Measurements from ENCODE around the gene PRDM11.

- no peak for TF ChIP-seq CTCF (IDR thresholded peaks at IDR 0.05)
- TF ChIP-seq POLR2A (IDR thresholded peaks at IDR 0.05; ENCODE audit: low read depth), result no peak
Observed at GRCh38 chr11:45211732-45212131, 65.3 kb downstream of the PRDM11 start.
